ENCODE results near the gene GPC6. TPM values are rescaled to one million over a fixed set of nuclear protein-coding genes. Genes with fewer than 3 reads are reported as not detected.

GPC6 gene
- polyA plus RNA-seq, 1 donor from 2014 or later, result 9.0 TPM

- Histone ChIP-seq H3K4me2 (ENCODE audit: low read length) (no peak overlapping the region), H3K27me3 (ENCODE audit: insufficient read depth, low read depth, low read length) (no peaks in the 10 kb centered on the region), H2AFZ (ENCODE audit: low read depth, low read length) (no peak overlapping the region), H3K79me2 (replicated peaks; ENCODE audit: insufficient read depth, low read length) (no peaks in the 10 kb centered on the region), H3K9me3 (ENCODE audit: low read length) (no peaks in the 10 kb centered on the region), H3K9me2 (ENCODE audit: insufficient read depth, low read length) (no peaks in the 10 kb centered on the region), H3K27ac (ENCODE audit: low read length) (no peak overlapping the region), H3F3A (ENCODE audit: insufficient read depth, low read length, poor library complexity, severe bottlenecking) (no peaks in the 10 kb centered on the region), H4K20me1 (ENCODE audit: insufficient read depth) (no peaks in the 10 kb centered on the region), H3K4me3 (ENCODE audit: low read length) (no peak overlapping the region), H3K36me3 (ENCODE audit: insufficient read depth, low read length) (no peaks in the 10 kb centered on the region), H3K9ac (ENCODE audit: low read length) (no peak overlapping the region)
- TF ChIP-seq POLR2AphosphoS5 (IDR thresholded peaks at IDR 0.05) (no peak), RAD21 (conservative IDR thresholded peaks at IDR 0.05) (no peak)
Measured at GRCh38 chr13:94138831-94139230, 912.2 kb downstream of the GPC6 start.

- peak; percentile 66 for TF ChIP-seq POLR2AphosphoS5 (IDR thresholded peaks at IDR 0.05)
- TF ChIP-seq RAD21 (conservative IDR thresholded peaks at IDR 0.05), result no peak
- peak; percentile 82 for TF ChIP-seq EP300 (conservative IDR thresholded peaks at IDR 0.05; ENCODE audit: poor library complexity, severe bottlenecking)
- no peak overlapping the region for H3K9ac ChIP-seq (ENCODE audit: low read length)
- H2AFZ ChIP-seq (ENCODE audit: low read depth, low read length), result no peak overlapping the region
- no peaks in the 10 kb centered on the region for H3K79me2 ChIP-seq (replicated peaks; ENCODE audit: insufficient read depth, low read length)
- no peaks in the 10 kb centered on the region for H4K20me1 ChIP-seq (ENCODE audit: insufficient read depth)
- H3K4me2 ChIP-seq (ENCODE audit: low read length), result no peak overlapping the region
- no peaks in the 10 kb centered on the region for H3K9me3 ChIP-seq (ENCODE audit: low read length)
- no peak overlapping the region for H3K4me3 ChIP-seq (ENCODE audit: low read length)
- no peak overlapping the region for H3K27ac ChIP-seq (ENCODE audit: low read length)
- H3K9me2 ChIP-seq (ENCODE audit: insufficient read depth, low read length), result no peaks in the 10 kb centered on the region
- no peaks in the 10 kb centered on the region for H3K27me3 ChIP-seq (ENCODE audit: insufficient read depth, low read depth, low read length)
- no peaks in the 10 kb centered on the region for H3K36me3 ChIP-seq (ENCODE audit: insufficient read depth, low read length)
- no peaks in the 10 kb centered on the region for H3F3A ChIP-seq (ENCODE audit: insufficient read depth, low read length, poor library complexity, severe bottlenecking)
Measured at GRCh38 chr13:94139393-94139995, 912.9 kb downstream of the GPC6 start.

GRCh38 chr13:94140027-94140426, 913.4 kb downstream of the GPC6 start:
- no peak overlapping the region for H3K9ac ChIP-seq (ENCODE audit: low read length)
- H3K27me3 ChIP-seq (ENCODE audit: insufficient read depth, low read depth, low read length), result no peaks in the 10 kb centered on the region
- H3K79me2 ChIP-seq (replicated peaks; ENCODE audit: insufficient read depth, low read length), result no peaks in the 10 kb centered on the region
- no peaks in the 10 kb centered on the region for H3K9me2 ChIP-seq (ENCODE audit: insufficient read depth, low read length)
- H2AFZ ChIP-seq (ENCODE audit: low read depth, low read length), result no peak overlapping the region
- H3K27ac ChIP-seq (ENCODE audit: low read length), result no peak overlapping the region
- no peaks in the 10 kb centered on the region for H3K9me3 ChIP-seq (ENCODE audit: low read length)
- no peak overlapping the region for H3K4me2 ChIP-seq (ENCODE audit: low read length)
- no peaks in the 10 kb centered on the region for H4K20me1 ChIP-seq (ENCODE audit: insufficient read depth)
- H3F3A ChIP-seq (ENCODE audit: insufficient read depth, low read length, poor library complexity, severe bottlenecking), result no peaks in the 10 kb centered on the region
- no peak overlapping the region for H3K4me3 ChIP-seq (ENCODE audit: low read length)
- no peak for TF ChIP-seq EP300 (conservative IDR thresholded peaks at IDR 0.05; ENCODE audit: poor library complexity, severe bottlenecking)
- TF ChIP-seq EZH2 (IDR thresholded peaks at IDR 0.05; ENCODE audit: borderline replicate concordance, insufficient read depth, low read length, poor library complexity, severe bottlenecking), result no peak
- no peak for TF ChIP-seq POLR2AphosphoS5 (IDR thresholded peaks at IDR 0.05)
- TF ChIP-seq SMC3 (conservative IDR thresholded peaks at IDR 0.05; ENCODE audit: poor library complexity), result no peak
- TF ChIP-seq MXI1 (conservative IDR thresholded peaks at IDR 0.05; ENCODE audit: poor library complexity, severe bottlenecking), result no peak
- TF ChIP-seq TAF1 (IDR thresholded peaks at IDR 0.05; ENCODE audit: low read depth), result no peak
- TF ChIP-seq RAD21 (conservative IDR thresholded peaks at IDR 0.05), result no peak
- TF ChIP-seq CTCF (IDR thresholded peaks at IDR 0.05; ENCODE audit: poor library complexity, severe bottlenecking), result no peak
- TF ChIP-seq REST (IDR thresholded peaks at IDR 0.05; ENCODE audit: borderline replicate concordance), result no peak
- H3K36me3 ChIP-seq (ENCODE audit: insufficient read depth, low read length), result no peaks in the 10 kb centered on the region

Measured in neural cell (in vitro differentiated cells).